SK-N-SH (cell line): ENCODE results near the gene AFAP1L1.

Experiments
- CTCF ChIP-seq: fragments of 200-600 bp; sonication (generic); IDR thresholded peaks from 2 replicates; pipeline ENCODE4 v1.6.1; 2017; ENCODE audit warnings: antibody characterized with exemption, mild to moderate bottlenecking, moderate library complexity
- EZH2phosphoT487 ChIP-seq: fragments of 200-600 bp; sonication (generic); IDR thresholded peaks from 2 replicates; pipeline ENCODE4 v1.6.1; 2017; ENCODE audit warnings: low read depth, mixed run types, mild to moderate bottlenecking, antibody characterized with exemption, moderate library complexity, borderline replicate concordance
- MXI1 ChIP-seq: IDR thresholded peaks from 2 replicates; pipeline ENCODE4 v1.6.1; 2012; ENCODE audit warnings: mild to moderate bottlenecking, low read depth, low read length, improper control_type of control experiment
- NRF1 ChIP-seq: IDR thresholded peaks from 2 replicates; pipeline ENCODE4 v1.6.1; 2012; ENCODE audit warnings: low read depth, mild to moderate bottlenecking, low read length

- no peak for TF ChIP-seq CTCF
- no peak for TF ChIP-seq NRF1
- no peak for TF ChIP-seq MXI1
- no peak for TF ChIP-seq EZH2phosphoT487
Measured at GRCh38 chr5:149239917-149240316, 31.7 kb upstream of the AFAP1L1 start.
